WTC11 (cell line): ENCODE data around the gene ELOVL5. TPM values are rescaled to one million over a fixed set of nuclear protein-coding genes. Genes with fewer than 3 reads are reported as not detected.

Experiments used
- ATAC-seq: fragments of 200-7000 bp; cut with Tn5 transposase; 2 replicates; pipeline ENCODE4 v1.10.0; 2021; ENCODE audit warnings: mild to moderate bottlenecking, moderate library complexity
- CTCF ChIA-PET: fragments of 300-600 bp; sonication (Branson Sonifier 250); formaldehyde crosslinking; loops from one replicate; lab custom pipeline; 2021; ENCODE audit warnings: antibody characterized with exemption; lab: Charles Lee
- POLR2A ChIA-PET: fragments of 350-600 bp; sonication (Branson Sonifier 250); formaldehyde crosslinking; loops from one replicate; lab custom pipeline; 2021; ENCODE audit warnings: antibody characterized with exemption; lab: Charles Lee
- DNase-seq: peaks from one replicate; pipeline ENCODE4 v3.0.0; 2021; ENCODE audit warnings: low spot score
- H3K27ac Mint-ChIP-seq: 2 replicates; pipeline ENCODE4 v1.8.0; 2021; ENCODE audit warnings: mixed read lengths
- H3K27me3 Mint-ChIP-seq: 2 replicates; pipeline ENCODE4 v1.8.0; 2021; ENCODE audit warnings: low read depth, mild to moderate bottlenecking, moderate library complexity, mixed read lengths
- H3K36me3 Mint-ChIP-seq: 2 replicates; pipeline ENCODE4 v1.8.0; 2021; ENCODE audit warnings: mixed read lengths
- H3K4me1 Mint-ChIP-seq: 2 replicates; pipeline ENCODE4 v1.8.0; 2022; ENCODE audit warnings: mixed read lengths
- H3K4me3 Mint-ChIP-seq: 2 replicates; pipeline ENCODE4 v1.8.0; 2021; ENCODE audit warnings: mild to moderate bottlenecking, moderate library complexity, mixed read lengths
- H3K9me3 Mint-ChIP-seq: 2 replicates; pipeline ENCODE4 v1.8.0; 2021; ENCODE audit warnings: mixed read lengths
- ATF1 ChIP-seq: sonication (generic); formaldehyde crosslinking; IDR thresholded peaks from 2 replicates; pipeline ENCODE4 v1.8.1; 2023; ENCODE audit warnings: mild to moderate bottlenecking, moderate library complexity, missing genetic modification reagents
- ATF6 ChIP-seq: sonication (generic); formaldehyde crosslinking; IDR thresholded peaks from 2 replicates; pipeline ENCODE4 v1.8.1; 2023; ENCODE audit warnings: mild to moderate bottlenecking, missing genetic modification reagents
- CREB1 ChIP-seq: sonication (generic); formaldehyde crosslinking; IDR thresholded peaks from 2 replicates; pipeline ENCODE4 v1.8.0; 2023; ENCODE audit warnings: mild to moderate bottlenecking, missing genetic modification reagents
- EMX1 ChIP-seq: fragments of 250-450 bp; sonication (Bioruptor Pico); IDR thresholded peaks from 2 replicates; pipeline ENCODE4 v1.8.0; 2021; ENCODE audit warnings: mild to moderate bottlenecking
- FOXJ3 ChIP-seq: sonication (generic); formaldehyde crosslinking; IDR thresholded peaks from 2 replicates; pipeline ENCODE4 v1.9.0; 2021; ENCODE audit warnings: missing genetic modification reagents, mild to moderate bottlenecking, borderline replicate concordance
- FOXP4 ChIP-seq: sonication (generic); formaldehyde crosslinking; IDR thresholded peaks from 2 replicates; pipeline ENCODE4 v1.8.0; 2022; ENCODE audit warnings: mild to moderate bottlenecking, missing genetic modification reagents
- HMGXB4 ChIP-seq: sonication (generic); formaldehyde crosslinking; IDR thresholded peaks from 2 replicates; pipeline ENCODE4 v1.8.1; 2023; ENCODE audit warnings: mild to moderate bottlenecking, moderate library complexity, missing genetic modification reagents
- IRF1 ChIP-seq: sonication (generic); formaldehyde crosslinking; IDR thresholded peaks from 2 replicates; pipeline ENCODE4 v1.8.0; 2023; ENCODE audit warnings: missing genetic modification reagents
- JAZF1 ChIP-seq: fragments of 250-450 bp; sonication (Bioruptor Pico); IDR thresholded peaks from 2 replicates; pipeline ENCODE4 v1.9.0; 2021; ENCODE audit warnings: moderate library complexity, mild to moderate bottlenecking, inconsistent platforms
- PREB ChIP-seq: sonication (generic); formaldehyde crosslinking; IDR thresholded peaks from 2 replicates; pipeline ENCODE4 v1.8.1; 2022; ENCODE audit warnings: mild to moderate bottlenecking, missing genetic modification reagents, moderate library complexity, borderline replicate concordance
- PRRX2 ChIP-seq: fragments of 250-450 bp; sonication (Bioruptor Pico); IDR thresholded peaks from 2 replicates; pipeline ENCODE4 v1.8.0; 2021; ENCODE audit warnings: mild to moderate bottlenecking
- SP1 ChIP-seq: sonication (generic); formaldehyde crosslinking; conservative IDR thresholded peaks from 2 replicates; pipeline ENCODE4 v1.8.1; 2022; ENCODE audit warnings: missing genetic modification reagents
- TEAD1 ChIP-seq: sonication (generic); formaldehyde crosslinking; IDR thresholded peaks from 2 replicates; pipeline ENCODE4 v1.8.0; 2022; ENCODE audit warnings: mild to moderate bottlenecking, missing genetic modification reagents
- ZNF317 ChIP-seq: sonication (generic); formaldehyde crosslinking; IDR thresholded peaks from 2 replicates; pipeline ENCODE4 v1.8.1; 2023; ENCODE audit warnings: low read depth, mild to moderate bottlenecking, moderate library complexity, missing genetic modification reagents, borderline replicate concordance
- ZNF416 ChIP-seq: fragments of 250-450 bp; sonication (Bioruptor Pico); IDR thresholded peaks from 2 replicates; pipeline ENCODE4 v1.9.0; 2021; ENCODE audit warnings: mild to moderate bottlenecking, inconsistent platforms
- ZNF671 ChIP-seq: fragments of 250-450 bp; sonication (Bioruptor Pico); IDR thresholded peaks from 2 replicates; pipeline ENCODE4 v1.8.0; 2021; ENCODE audit warnings: mild to moderate bottlenecking
- ZSCAN18 ChIP-seq: fragments of 250-450 bp; sonication (Bioruptor Pico); IDR thresholded peaks from 2 replicates; pipeline ENCODE4 v2.1.2; 2022; ENCODE audit warnings: mild to moderate bottlenecking, moderate library complexity
- total RNA-seq: library from RNA; stranded (reverse); gene quantifications from 3 replicates; pipeline ENCODE4 v1.2.3, GENCODE V29; 2021
- TF ChIP-seq, protein P1 (sequence below): sonication (generic); formaldehyde crosslinking; IDR thresholded peaks from 2 replicates; pipeline ENCODE4 v1.8.1; 2023; ENCODE audit warnings: mild to moderate bottlenecking, missing genetic modification reagents
- TF ChIP-seq, protein P2 (sequence below): sonication (generic); formaldehyde crosslinking; IDR thresholded peaks from 2 replicates; pipeline ENCODE4 v1.8.1; 2022; ENCODE audit warnings: missing genetic modification reagents, borderline replicate concordance
- TF ChIP-seq, protein P3 (sequence below): fragments of 250-450 bp; sonication (Bioruptor Pico); IDR thresholded peaks from 2 replicates; pipeline ENCODE4 v1.8.0; 2021; ENCODE audit warnings: mild to moderate bottlenecking

Gene ELOVL5
- total RNA-seq, 1 experiment from 2014 or later, result 122 TPM

GRCh38 chr6:53284901-53285300, 63.8 kb downstream of the ELOVL5 start (continued):
- TF ChIP-seq PREB (CRISPR knock-in tag) (no peak), ZNF671 (CRISPR knock-in tag) (no peak), CREB1 (no peak), SP1 (CRISPR knock-in tag) (no peak), ZSCAN18 (CRISPR knock-in tag) (no peak), ZNF416 (CRISPR knock-in tag) (no peak), HMGXB4 (no peak), FOXJ3 (CRISPR knock-in tag) (no peak), PRRX2 (CRISPR knock-in tag) (no peak), ATF6 (CRISPR knock-in tag) (no peak)
- TF ChIP-seq, protein P1, sequence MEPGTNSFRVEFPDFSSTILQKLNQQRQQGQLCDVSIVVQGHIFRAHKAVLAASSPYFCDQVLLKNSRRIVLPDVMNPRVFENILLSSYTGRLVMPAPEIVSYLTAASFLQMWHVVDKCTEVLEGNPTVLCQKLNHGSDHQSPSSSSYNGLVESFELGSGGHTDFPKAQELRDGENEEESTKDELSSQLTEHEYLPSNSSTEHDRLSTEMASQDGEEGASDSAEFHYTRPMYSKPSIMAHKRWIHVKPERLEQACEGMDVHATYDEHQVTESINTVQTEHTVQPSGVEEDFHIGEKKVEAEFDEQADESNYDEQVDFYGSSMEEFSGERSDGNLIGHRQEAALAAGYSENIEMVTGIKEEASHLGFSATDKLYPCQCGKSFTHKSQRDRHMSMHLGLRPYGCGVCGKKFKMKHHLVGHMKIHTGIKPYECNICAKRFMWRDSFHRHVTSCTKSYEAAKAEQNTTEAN (CRISPR knock-in tag), result no peak
- TF ChIP-seq, protein P2, sequence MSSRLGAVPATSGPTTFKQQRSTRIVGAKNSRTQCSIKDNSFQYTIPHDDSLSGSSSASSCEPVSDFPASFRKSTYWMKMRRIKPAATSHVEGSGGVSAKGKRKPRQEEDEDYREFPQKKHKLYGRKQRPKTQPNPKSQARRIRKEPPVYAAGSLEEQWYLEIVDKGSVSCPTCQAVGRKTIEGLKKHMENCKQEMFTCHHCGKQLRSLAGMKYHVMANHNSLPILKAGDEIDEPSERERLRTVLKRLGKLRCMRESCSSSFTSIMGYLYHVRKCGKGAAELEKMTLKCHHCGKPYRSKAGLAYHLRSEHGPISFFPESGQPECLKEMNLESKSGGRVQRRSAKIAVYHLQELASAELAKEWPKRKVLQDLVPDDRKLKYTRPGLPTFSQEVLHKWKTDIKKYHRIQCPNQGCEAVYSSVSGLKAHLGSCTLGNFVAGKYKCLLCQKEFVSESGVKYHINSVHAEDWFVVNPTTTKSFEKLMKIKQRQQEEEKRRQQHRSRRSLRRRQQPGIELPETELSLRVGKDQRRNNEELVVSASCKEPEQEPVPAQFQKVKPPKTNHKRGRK (CRISPR knock-in tag), result no peak

DNA sequence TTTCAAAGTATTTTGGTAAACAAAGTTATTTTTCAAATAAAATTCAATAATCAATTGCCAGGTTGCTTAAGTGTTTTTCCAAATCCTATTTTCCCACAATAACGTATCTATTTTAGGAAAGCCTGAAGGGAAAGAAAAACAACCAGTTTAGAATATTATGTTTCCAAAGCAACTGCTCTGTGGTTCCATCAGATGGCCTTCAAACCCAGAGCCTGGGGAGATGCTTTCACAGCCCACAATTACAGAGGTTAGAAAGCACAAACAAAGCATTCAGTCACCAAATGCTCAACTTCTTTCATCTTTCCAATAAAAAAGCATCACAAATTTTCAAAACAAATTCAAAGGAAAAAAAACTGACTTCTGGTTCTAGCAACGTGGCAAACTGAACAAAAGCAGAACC, 66.0 kb downstream of the ELOVL5 start:
- Mint-ChIP-seq H3K4me3 (no peak overlapping the region), H3K27me3 (no peaks in the 10 kb centered on the region), H3K9me3 (no peaks in the 10 kb centered on the region), H3K4me1 (peaks cover 24% of the 10 kb centered on the region), H3K27ac (peak overlapping the region; percentile 57; the same call in 1 of the 2 replicates), H3K36me3 (peaks cover 16% of the 10 kb centered on the region)
- ATAC-seq (no peak), DNase-seq (no peak)
- ChIA-PET POLR2A (no interaction called here), CTCF (interaction anchor here (1.2 to 1.6 kb wide), 2 partner anchors 12 to 111 kb away, joined by 5 to 6 read pairs; no protein-coding TSS in a partner anchor)
- no peak for TF ChIP-seq JAZF1 (CRISPR knock-in tag)
- TF ChIP-seq ATF1, result no peak
- TF ChIP-seq, all 79 proteins: peak for 0

- Mint-ChIP-seq H3K9me3 (no peaks in the 10 kb centered on the region), H3K27ac (peak overlapping the region; percentile 44; the same call in 1 of the 2 replicates), H3K36me3 (peaks cover 19% of the 10 kb centered on the region), H3K4me3 (no peak overlapping the region), H3K27me3 (no peaks in the 10 kb centered on the region), H3K4me1 (peaks cover 19% of the 10 kb centered on the region)
- DNase-seq (no peak), ATAC-seq (peak; percentile 67)
- ChIA-PET POLR2A (no interaction called here), CTCF (interaction anchor here (1.2 to 1.6 kb wide), 2 partner anchors 12 to 111 kb away, joined by 5 to 6 read pairs; no protein-coding TSS in a partner anchor)
- TF ChIP-seq ZNF317 (no peak), IRF1 (CRISPR knock-in tag) (no peak), FOXP4 (CRISPR knock-in tag) (no peak), TEAD1 (CRISPR knock-in tag) (no peak), EMX1 (CRISPR knock-in tag) (no peak)
- TF ChIP-seq, protein P3, sequence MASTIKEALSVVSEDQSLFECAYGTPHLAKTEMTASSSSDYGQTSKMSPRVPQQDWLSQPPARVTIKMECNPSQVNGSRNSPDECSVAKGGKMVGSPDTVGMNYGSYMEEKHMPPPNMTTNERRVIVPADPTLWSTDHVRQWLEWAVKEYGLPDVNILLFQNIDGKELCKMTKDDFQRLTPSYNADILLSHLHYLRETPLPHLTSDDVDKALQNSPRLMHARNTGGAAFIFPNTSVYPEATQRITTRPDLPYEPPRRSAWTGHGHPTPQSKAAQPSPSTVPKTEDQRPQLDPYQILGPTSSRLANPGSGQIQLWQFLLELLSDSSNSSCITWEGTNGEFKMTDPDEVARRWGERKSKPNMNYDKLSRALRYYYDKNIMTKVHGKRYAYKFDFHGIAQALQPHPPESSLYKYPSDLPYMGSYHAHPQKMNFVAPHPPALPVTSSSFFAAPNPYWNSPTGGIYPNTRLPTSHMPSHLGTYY (CRISPR knock-in tag), result no peak
Measured at GRCh38 chr6:53282234-53282633, 66.5 kb downstream of the ELOVL5 start.
